Trophoblast cell (in vitro differentiated cells and primary cell): ENCODE measurements around the gene IZUMO2.

ENCODE experiments used
- DNase-seq, 2 donors: peaks; one replicate each; pipeline ENCODE4 v3.0.0-alpha.2; 2016
- H2AFZ ChIP-seq: 2 replicates; pipeline ENCODE4 v1.6.1; 2013; ENCODE audit warnings: low read length, moderate library complexity, mild to moderate bottlenecking; ENCODE audit not compliant: insufficient read depth, poor library complexity
- H2AK5ac ChIP-seq: 2 replicates; pipeline ENCODE4 v1.6.1; 2013; ENCODE audit warnings: mild to moderate bottlenecking, low read length
- H2BK120ac ChIP-seq: 2 replicates; pipeline ENCODE4 v1.6.1; 2013; ENCODE audit warnings: low read length, mild to moderate bottlenecking, moderate library complexity; ENCODE audit not compliant: insufficient read depth, poor library complexity
- H2BK12ac ChIP-seq: 2 replicates; pipeline ENCODE4 v1.6.1; 2013; ENCODE audit warnings: mild to moderate bottlenecking, low read length, moderate library complexity
- H2BK5ac ChIP-seq: 2 replicates; pipeline ENCODE4 v1.6.1; 2013; ENCODE audit warnings: low read length, low read depth, moderate library complexity, mild to moderate bottlenecking; ENCODE audit not compliant: poor library complexity
- H3K14ac ChIP-seq: 2 replicates; pipeline ENCODE4 v1.6.1; 2013; ENCODE audit warnings: mild to moderate bottlenecking, low read length
- H3K18ac ChIP-seq: 2 replicates; pipeline ENCODE4 v1.6.1; 2013; ENCODE audit warnings: mild to moderate bottlenecking, low read length
- H3K23ac ChIP-seq: 2 replicates; pipeline ENCODE4 v1.6.1; 2013; ENCODE audit warnings: low read length
- H3K27ac ChIP-seq: 2 replicates; pipeline ENCODE4 v1.5.1; 2013; ENCODE audit warnings: low read depth, mild to moderate bottlenecking, inconsistent platforms, low read length, moderate library complexity
- H3K27me3 ChIP-seq: 2 replicates; pipeline ENCODE4 v1.6.1; 2013; ENCODE audit warnings: inconsistent platforms, mild to moderate bottlenecking, low read length, moderate library complexity; ENCODE audit not compliant: insufficient read depth
- H3K36me3 ChIP-seq, 2 experiments: 1 replicate in 1 of 2; 2 replicates in 1 of 2; pipeline ENCODE4 v1.6.1; 2013; ENCODE audit warnings: low read length in 2 of 2, mild to moderate bottlenecking in 2 of 2, moderate library complexity in 1 of 2; ENCODE audit not compliant: insufficient read depth in 2 of 2, control insufficient read depth in 1 of 2
- H3K4ac ChIP-seq: 2 replicates; pipeline ENCODE4 v1.6.1; 2013; ENCODE audit warnings: low read depth, mild to moderate bottlenecking, low read length, moderate library complexity
- H3K4me1 ChIP-seq, 2 experiments: 1 replicate in 1 of 2; 2 replicates in 1 of 2; pipeline ENCODE4 v1.6.1; 2013; ENCODE audit warnings: low read length in 2 of 2, mild to moderate bottlenecking in 2 of 2, moderate library complexity in 1 of 2; ENCODE audit not compliant: insufficient read depth in 2 of 2, control insufficient read depth in 1 of 2
- H3K4me2 ChIP-seq: 2 replicates; pipeline ENCODE4 v1.6.1; 2013; ENCODE audit warnings: inconsistent platforms, mild to moderate bottlenecking, low read length, moderate library complexity
- H3K4me3 ChIP-seq: 2 replicates; pipeline ENCODE4 v1.5.1; 2013; ENCODE audit warnings: mild to moderate bottlenecking, low read depth, low read length, inconsistent platforms
- H3K79me1 ChIP-seq: one replicate; pipeline ENCODE4 v1.6.1; 2013; ENCODE audit warnings: low read length
- H3K79me2 ChIP-seq: 2 replicates; pipeline ENCODE4 v1.6.1; 2013; ENCODE audit warnings: low read length, mild to moderate bottlenecking; ENCODE audit not compliant: control insufficient read depth, insufficient read depth, poor library complexity
- H3K9ac ChIP-seq: 2 replicates; pipeline ENCODE4 v1.6.1; 2013; ENCODE audit warnings: mild to moderate bottlenecking, low read length
- H3K9me3 ChIP-seq: 2 replicates; pipeline ENCODE4 v1.6.1; 2013; ENCODE audit warnings: low read depth, mild to moderate bottlenecking, control low read depth, inconsistent platforms, low read length; ENCODE audit not compliant: insufficient read depth
- H4K12ac ChIP-seq: 2 replicates; pipeline ENCODE4 v1.6.1; 2013; ENCODE audit warnings: low read depth, mild to moderate bottlenecking, low read length, moderate library complexity
- H4K8ac ChIP-seq: 2 replicates; pipeline ENCODE4 v1.6.1; 2013; ENCODE audit warnings: low read depth, mild to moderate bottlenecking, low read length, moderate library complexity
- H4K91ac ChIP-seq: one replicate; pipeline ENCODE4 v1.6.1; 2013; ENCODE audit warnings: low read depth, mild to moderate bottlenecking, low read length, moderate library complexity
- WGBS: extraction: QIAGEN DNeasy Blood & Tissue Kit; methylation state at CpG from one replicate; pipeline ENCODE4 v1.1.7; 2013; ENCODE audit warnings: missing lambda C conversion rate; ENCODE audit not compliant: insufficient read length, insufficient coverage; ENCODE audit errors: extremely low coverage; 5-methylcytosine and 5-hydroxymethylcytosine counted together

IZUMO2 gene

DNA sequence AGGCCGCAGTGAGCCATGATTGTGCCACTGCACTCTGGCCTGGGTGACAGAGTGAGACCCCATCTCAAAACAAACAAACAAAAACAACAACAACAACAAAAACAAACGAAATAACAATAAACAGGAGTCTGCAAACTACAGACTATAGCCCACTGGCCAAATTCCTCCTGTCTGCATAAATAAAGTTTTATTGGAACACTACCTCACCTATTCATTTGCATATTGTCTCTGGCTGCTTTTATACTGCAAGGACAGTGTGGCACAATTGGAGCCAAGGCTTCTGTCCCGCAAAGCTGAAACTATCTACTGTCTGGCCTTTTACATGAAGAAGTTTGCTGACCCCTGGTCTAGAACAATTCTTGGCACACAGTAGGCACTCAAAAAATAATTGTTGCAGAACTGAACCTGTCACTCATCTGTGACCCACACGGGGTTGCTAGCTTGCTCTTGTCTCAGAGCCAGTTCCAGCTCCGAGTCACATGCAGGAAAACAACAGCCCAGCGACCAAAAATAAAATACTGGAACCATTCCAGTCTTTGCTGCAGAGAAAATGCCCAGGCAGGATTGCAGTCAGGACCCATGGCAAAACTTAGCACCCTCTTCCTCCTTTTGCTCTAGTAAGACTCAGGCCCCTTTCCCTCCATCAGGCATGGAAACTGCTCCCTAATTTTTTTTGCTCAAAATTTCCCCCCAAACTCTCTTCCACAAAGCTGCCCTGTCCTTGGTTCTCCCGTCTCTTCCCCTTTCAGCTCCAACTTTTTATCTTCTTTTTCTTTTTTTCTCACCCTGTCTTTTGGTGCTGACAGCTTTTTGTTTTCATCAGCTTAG lies 35.6 kb upstream of the IZUMO2 start:
- no peak overlapping the region for H3K27ac ChIP-seq
- no peak overlapping the region for H3K9ac ChIP-seq
- peaks cover 0 to 6% of the 10 kb centered on the region in 2 experiments for H3K4me1 ChIP-seq
- no peak overlapping the region for H2AFZ ChIP-seq
- H4K8ac ChIP-seq, result no peak overlapping the region
- no peaks in the 10 kb centered on the region for H3K36me3 ChIP-seq
- H2BK120ac ChIP-seq, result no peak overlapping the region
- no peaks in the 10 kb centered on the region for H3K79me1 ChIP-seq
- no peak overlapping the region for H3K4me2 ChIP-seq
- no peak overlapping the region for H2BK5ac ChIP-seq
- H3K9me3 ChIP-seq, result peaks cover 3% of the 10 kb centered on the region
- H3K79me2 ChIP-seq, result peaks cover 1% of the 10 kb centered on the region
- no peak overlapping the region for H2BK12ac ChIP-seq
- no peak overlapping the region for H3K14ac ChIP-seq
- no peak overlapping the region for H3K18ac ChIP-seq
- no peak overlapping the region for H3K4ac ChIP-seq
- no peaks in the 10 kb centered on the region for H3K27me3 ChIP-seq
- DNase-seq, result no peak
- no peak overlapping the region for H4K91ac ChIP-seq
- no peak overlapping the region for H4K12ac ChIP-seq
- no peak overlapping the region for H3K23ac ChIP-seq
- no peak overlapping the region for H3K4me3 ChIP-seq
- H2AK5ac ChIP-seq, result no peak overlapping the region
- WGBS, result no CpG with 5 or more reads among the region's 7 CpGs

DNA sequence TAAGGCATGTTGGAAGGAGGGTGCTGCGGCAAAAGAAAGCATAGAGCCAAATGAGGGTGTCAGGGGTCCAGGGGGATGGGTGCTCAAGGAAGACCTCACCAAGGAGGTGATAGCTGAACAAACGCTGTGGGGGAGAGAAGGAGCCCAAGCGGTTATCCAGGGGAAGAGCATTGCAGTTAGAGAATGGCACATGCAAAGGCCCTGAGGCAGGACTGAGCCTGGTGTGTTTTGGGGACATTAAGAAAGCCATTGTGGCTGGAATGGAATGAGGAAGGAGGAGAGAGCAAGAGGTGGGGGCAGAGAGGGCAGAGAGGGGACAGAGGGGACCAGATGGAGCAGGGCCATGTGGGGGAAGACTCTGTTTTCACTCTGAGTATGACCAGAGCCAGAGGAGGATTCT lies 34.3 kb upstream of the IZUMO2 start:
- H3K79me1 ChIP-seq, result no peaks in the 10 kb centered on the region
- H3K18ac ChIP-seq, result no peak overlapping the region
- H3K9me3 ChIP-seq, result peaks cover 5% of the 10 kb centered on the region
- H4K8ac ChIP-seq, result no peak overlapping the region
- H3K14ac ChIP-seq, result no peak overlapping the region
- H2BK5ac ChIP-seq, result no peak overlapping the region
- no peak overlapping the region for H2AFZ ChIP-seq
- no peak overlapping the region for H2BK12ac ChIP-seq
- no CpG with 5 or more reads among the region's 3 CpGs for WGBS
- no peak overlapping the region for H3K4me2 ChIP-seq
- H3K27ac ChIP-seq, result no peak overlapping the region
- no peak overlapping the region for H3K4ac ChIP-seq
- no peak overlapping the region for H4K91ac ChIP-seq
- no peak overlapping the region for H2BK120ac ChIP-seq
- no peak overlapping the region for H2AK5ac ChIP-seq
- no peaks in the 10 kb centered on the region for H3K27me3 ChIP-seq
- H3K36me3 ChIP-seq, result no peaks in the 10 kb centered on the region
- H3K9ac ChIP-seq, result no peak overlapping the region
- no peak overlapping the region for H3K23ac ChIP-seq
- no peaks in the 10 kb centered on the region for H3K4me1 ChIP-seq
- no peak overlapping the region for H4K12ac ChIP-seq
- DNase-seq, result no peak
- H3K79me2 ChIP-seq, result no peaks in the 10 kb centered on the region
- H3K4me3 ChIP-seq, result no peak overlapping the region

DNA sequence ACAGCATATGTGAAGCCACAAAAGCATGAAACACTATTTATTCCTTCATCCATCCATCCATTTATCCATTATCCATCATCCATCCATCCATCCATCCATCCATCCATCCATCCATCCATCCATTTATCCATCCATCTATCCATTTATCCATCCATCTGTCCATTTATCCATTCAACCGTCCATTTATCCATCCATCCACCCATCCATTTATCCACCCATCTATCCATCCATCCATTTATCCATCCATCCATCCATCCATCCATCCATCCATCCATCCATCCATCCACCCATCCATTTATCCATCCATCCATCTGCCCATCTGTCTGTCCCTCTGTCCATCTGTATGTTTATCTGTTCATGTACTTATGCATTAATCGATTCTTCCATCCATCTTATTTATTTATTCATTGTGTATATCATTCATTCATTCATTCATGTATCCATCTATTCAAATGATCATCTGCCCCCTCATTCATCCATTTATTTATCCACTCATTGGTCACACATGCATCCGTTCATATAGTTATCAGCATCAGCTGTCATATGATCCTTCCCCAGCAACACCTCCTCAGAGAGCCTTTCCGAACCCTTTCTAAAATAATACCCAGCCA lies 33.3 kb upstream of the IZUMO2 start:
- H3K27me3 ChIP-seq, result no peaks in the 10 kb centered on the region
- no peak overlapping the region for H4K12ac ChIP-seq
- peaks cover 5% of the 10 kb centered on the region for H3K9me3 ChIP-seq
- H3K4me2 ChIP-seq, result no peak overlapping the region
- no peaks in the 10 kb centered on the region for H3K36me3 ChIP-seq
- no peak overlapping the region for H3K23ac ChIP-seq
- no peak overlapping the region for H3K27ac ChIP-seq
- no peaks in the 10 kb centered on the region for H3K4me1 ChIP-seq
- no peak overlapping the region for H4K91ac ChIP-seq
- no peak overlapping the region for H3K9ac ChIP-seq
- DNase-seq, result no peak
- no peak overlapping the region for H3K4me3 ChIP-seq
- no peak overlapping the region for H3K18ac ChIP-seq
- H3K14ac ChIP-seq, result no peak overlapping the region
- no peak overlapping the region for H2AK5ac ChIP-seq
- no peaks in the 10 kb centered on the region for H3K79me2 ChIP-seq
- no peak overlapping the region for H2BK5ac ChIP-seq
- H3K4ac ChIP-seq, result no peak overlapping the region
- no peak overlapping the region for H4K8ac ChIP-seq
- no peak overlapping the region for H2BK12ac ChIP-seq
- no peak overlapping the region for H2BK120ac ChIP-seq
- no peaks in the 10 kb centered on the region for H3K79me1 ChIP-seq
- WGBS, result no CpG with 5 or more reads among the region's 4 CpGs
- no peak overlapping the region for H2AFZ ChIP-seq

DNA sequence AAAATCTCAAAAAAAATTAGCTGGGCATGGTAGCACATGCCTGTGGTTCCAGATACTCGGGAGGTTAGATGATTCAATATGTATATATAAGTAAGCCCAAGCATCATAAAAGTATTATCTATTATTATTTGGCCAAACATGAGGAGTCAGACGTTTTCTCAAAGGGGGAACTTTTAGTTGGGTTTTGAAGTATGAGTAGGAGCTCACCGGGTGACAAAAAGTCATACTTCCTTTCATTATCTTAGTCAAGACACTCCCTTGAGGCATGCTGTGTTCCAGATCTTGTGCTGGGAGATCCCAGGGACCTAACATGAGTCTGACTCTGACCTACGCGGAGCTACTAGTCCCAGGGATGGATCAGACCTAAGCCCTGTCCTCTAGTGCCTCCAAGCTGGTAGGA lies 32.1 kb upstream of the IZUMO2 start:
- H3K4me1 ChIP-seq, result no peaks in the 10 kb centered on the region
- H3K18ac ChIP-seq, result no peak overlapping the region
- H4K12ac ChIP-seq, result no peak overlapping the region
- no peak overlapping the region for H2BK120ac ChIP-seq
- no peak overlapping the region for H3K27ac ChIP-seq
- H3K9ac ChIP-seq, result no peak overlapping the region
- no peaks in the 10 kb centered on the region for H3K36me3 ChIP-seq
- no peak for DNase-seq
- no peak overlapping the region for H3K4ac ChIP-seq
- no CpG with 5 or more reads among the region's 5 CpGs for WGBS
- no peak overlapping the region for H3K4me3 ChIP-seq
- H2BK12ac ChIP-seq, result no peak overlapping the region
- peak overlapping the region; percentile 25 for H3K23ac ChIP-seq
- no peak overlapping the region for H2BK5ac ChIP-seq
- H4K91ac ChIP-seq, result no peak overlapping the region
- no peak overlapping the region for H3K4me2 ChIP-seq
- no peak overlapping the region for H2AFZ ChIP-seq
- no peaks in the 10 kb centered on the region for H3K27me3 ChIP-seq
- H3K79me1 ChIP-seq, result no peaks in the 10 kb centered on the region
- H2AK5ac ChIP-seq, result no peak overlapping the region
- peaks cover 5% of the 10 kb centered on the region for H3K9me3 ChIP-seq
- no peak overlapping the region for H3K14ac ChIP-seq
- H3K79me2 ChIP-seq, result no peaks in the 10 kb centered on the region
- H4K8ac ChIP-seq, result no peak overlapping the region
